HCT116 (cell line): ENCODE measurements around the gene TICRR. TPM values are rescaled to one million over a fixed set of nuclear protein-coding genes. Genes with fewer than 3 reads are reported as not detected.

Experiments used
- ATAC-seq: fragments of 200-7000 bp; cut with Tn5 transposase; 2 replicates; pipeline ENCODE4 v1.9.1; 2020; ENCODE audit warnings: mild to moderate bottlenecking, moderate library complexity
- BruUV-seq: library from RNA; stranded (reverse); fragments of 400-500 nt; replicated peaks from 2 replicates; lab custom pipeline; 2021; lab: Mats Ljungman, UMichigan
- CTCF ChIA-PET: fragments of 300-600 bp; sonication (Branson Sonifier 250); formaldehyde crosslinking; loops from one replicate; lab custom pipeline; 2021; ENCODE audit warnings: antibody characterized with exemption; lab: Charles Lee
- POLR2A ChIA-PET: fragments of 300-600, 350-600 bp; sonication (Branson Sonifier 250); formaldehyde crosslinking; loops from one replicate; lab custom pipeline; 2021; ENCODE audit warnings: antibody characterized with exemption; lab: Charles Lee
- RAD21 ChIA-PET, 2 experiments: fragments of 300-600 bp; sonication (Branson Sonifier 250); formaldehyde crosslinking; loops; one replicate each; lab custom pipeline; 2023; ENCODE audit warnings: low total read pairs in 2 of 2; ENCODE audit not compliant: uncharacterized antibody in 2 of 2, unreplicated experiment in 2 of 2, low non-redundant PET in 1 of 2; lab: Charles Lee
- DNase-seq: peaks from one replicate; pipeline ENCODE4 v3.0.0-alpha.2; 2010; ENCODE audit warnings: low read depth, low spot score
- H2AFZ ChIP-seq: fragments of 200-600 bp; shearing (Covaris generic), sonication (generic); 2 replicates; pipeline ENCODE4 v1.6.1; 2017; ENCODE audit warnings: low read depth, mixed run types, mixed read lengths, antibody characterized with exemption, low read length; ENCODE audit not compliant: poor library complexity, severe bottlenecking
- H3K27ac ChIP-seq: 2 replicates; pipeline ENCODE4 v1.5.1; 2012; ENCODE audit warnings: low read depth, low read length
- H3K27me3 ChIP-seq: fragments of 200-600 bp; sonication (generic); 2 replicates; pipeline ENCODE4 v1.6.1; 2016; ENCODE audit warnings: mixed run types, low read length, mixed read lengths; ENCODE audit not compliant: insufficient read depth
- H3K36me3 ChIP-seq, 2 experiments: fragments of 200-500 bp in 1 of 2; fragments of 200-600 bp in 1 of 2; sonication (Bioruptor generic) in 1 of 2; sonication (generic) in 1 of 2; 2 replicates each; pipeline versions ENCODE4 v1.5.1 to v1.6.1; 2014 to 2016; ENCODE audit warnings: low read length in 2 of 2, inconsistent platforms in 1 of 2, mixed read lengths in 1 of 2, mixed run types in 1 of 2; ENCODE audit not compliant: insufficient read depth in 2 of 2, control insufficient read depth in 1 of 2
- H3K4me1 ChIP-seq, 2 experiments: fragments of 200-600 bp in 1 of 2; sonication (generic) in 1 of 2; 2 replicates each; pipeline versions ENCODE4 v1.5.1 to v1.6.1; 2012 to 2017; ENCODE audit warnings: low read length in 2 of 2, inconsistent platforms in 1 of 2, mild to moderate bottlenecking in 1 of 2, mixed read lengths in 1 of 2, mixed run types in 1 of 2, moderate library complexity in 1 of 2; ENCODE audit not compliant: insufficient read depth in 2 of 2, control insufficient read depth in 1 of 2
- H3K4me2 ChIP-seq: fragments of 200-600 bp; sonication (generic); 2 replicates; pipeline ENCODE4 v1.6.1; 2017; ENCODE audit warnings: mixed run types, low read length, mixed read lengths
- H3K4me3 ChIP-seq, 2 experiments: fragments of 200-600 bp in 1 of 2; sonication (generic) in 1 of 2; replicated peaks in 1 of 2; 2 replicates each; pipeline ENCODE4 v1.5.1; 2011 to 2016; ENCODE audit warnings: low read length in 2 of 2, control low read depth in 1 of 2, low read depth in 1 of 2, mild to moderate bottlenecking in 1 of 2, mixed read lengths in 1 of 2, mixed run types in 1 of 2
- H3K79me2 ChIP-seq: fragments of 200-600 bp; sonication (generic); 2 replicates; pipeline ENCODE4 v1.6.1; 2017; ENCODE audit warnings: mild to moderate bottlenecking, mixed run types, low read length, moderate library complexity, mixed read lengths; ENCODE audit not compliant: insufficient read depth
- H3K9ac ChIP-seq: fragments of 200-600 bp; sonication (generic); 2 replicates; pipeline ENCODE4 v1.6.1; 2016; ENCODE audit warnings: low read length, mixed read lengths
- H3K9me2 ChIP-seq: fragments of 200-600 bp; sonication (generic), shearing (Covaris generic); 2 replicates; pipeline ENCODE4 v1.6.1; 2017; ENCODE audit warnings: mixed run types, mild to moderate bottlenecking, moderate library complexity; ENCODE audit not compliant: insufficient read depth
- H3K9me3 ChIP-seq, 2 experiments: fragments of 200-500 bp in 1 of 2; fragments of 200-600 bp in 1 of 2; sonication (Bioruptor generic) in 1 of 2; sonication (generic) in 1 of 2; 2 replicates each; pipeline ENCODE4 v1.6.1; 2014 to 2017; ENCODE audit warnings: low read length in 2 of 2, mixed read lengths in 2 of 2, inconsistent platforms in 1 of 2, low read depth in 1 of 2, mild to moderate bottlenecking in 1 of 2, mixed run types in 1 of 2, moderate library complexity in 1 of 2; ENCODE audit not compliant: control insufficient read depth in 1 of 2, insufficient read depth in 1 of 2
- H4K20me1 ChIP-seq: fragments of 200-600 bp; sonication (generic), shearing (Covaris generic); 2 replicates; pipeline ENCODE4 v1.6.1; 2017; ENCODE audit warnings: mixed run types, mild to moderate bottlenecking, moderate library complexity; ENCODE audit not compliant: insufficient read depth
- ATF3 ChIP-seq: IDR thresholded peaks from 2 replicates; pipeline ENCODE4 v1.6.1; 2012
- CBX3 ChIP-seq: IDR thresholded peaks from 2 replicates; pipeline ENCODE4 v1.6.1; 2012; ENCODE audit warnings: low read depth
- CEBPB ChIP-seq: IDR thresholded peaks from 2 replicates; pipeline ENCODE4 v1.6.1; 2012; ENCODE audit warnings: low read depth
- CTCF ChIP-seq, 3 experiments: fragments of 200-600 bp in 1 of 3; sonication (generic) in 1 of 3; IDR thresholded peaks in 2 of 3; conservative IDR thresholded peaks in 1 of 3; 2 replicates each; pipeline ENCODE4 v1.5.1; 2012 to 2017; ENCODE audit warnings: low read depth in 2 of 3, low read length in 2 of 3, antibody characterized with exemption in 1 of 3, borderline replicate concordance in 1 of 3, control low read depth in 1 of 3, mild to moderate bottlenecking in 1 of 3, mixed read lengths in 1 of 3, mixed run types in 1 of 3, moderate library complexity in 1 of 3; ENCODE audit not compliant: insufficient read depth in 1 of 3
- ELF1 ChIP-seq: IDR thresholded peaks from 2 replicates; pipeline ENCODE4 v1.6.1; 2012; ENCODE audit warnings: low read depth, borderline replicate concordance
- EZH2 ChIP-seq: fragments of 200-600 bp; sonication (generic); IDR thresholded peaks from 2 replicates; pipeline ENCODE4 v1.6.1; 2017; ENCODE audit warnings: antibody characterized with exemption, mixed run types
- EZH2phosphoT487 ChIP-seq: fragments of 200-600 bp; IDR thresholded peaks from 2 replicates; pipeline ENCODE4 v1.6.1; 2018; ENCODE audit warnings: antibody characterized with exemption, borderline replicate concordance
- FOSL1 ChIP-seq: IDR thresholded peaks from 2 replicates; pipeline ENCODE4 v1.6.1; 2012; ENCODE audit warnings: low read depth
- JUND ChIP-seq: IDR thresholded peaks from 2 replicates; pipeline ENCODE4 v1.6.1; 2012
- MAX ChIP-seq: IDR thresholded peaks from 2 replicates; pipeline ENCODE4 v1.6.1; 2012
- POLR2A ChIP-seq: IDR thresholded peaks from 2 replicates; pipeline ENCODE4 v1.7.0; 2011; ENCODE audit warnings: borderline replicate concordance; ENCODE audit not compliant: insufficient read depth, insufficient read length; ENCODE audit errors: extremely low read depth
- POLR2AphosphoS5 ChIP-seq: IDR thresholded peaks from 2 replicates; pipeline ENCODE4 v1.6.1; 2011; ENCODE audit warnings: mild to moderate bottlenecking, low read depth, low read length, moderate library complexity
- RAD21 ChIP-seq: IDR thresholded peaks from 2 replicates; pipeline ENCODE4 v1.6.1; 2012; ENCODE audit warnings: low read depth, mild to moderate bottlenecking
- REST ChIP-seq: IDR thresholded peaks from 2 replicates; pipeline ENCODE4 v1.6.1; 2012; ENCODE audit warnings: low read depth
- SIN3A ChIP-seq: IDR thresholded peaks from 2 replicates; pipeline ENCODE4 v1.6.1; 2012; ENCODE audit warnings: low read depth
- SP1 ChIP-seq: IDR thresholded peaks from 2 replicates; pipeline ENCODE4 v1.6.1; 2012; ENCODE audit warnings: low read depth
- SRF ChIP-seq: IDR thresholded peaks from 2 replicates; pipeline ENCODE4 v1.6.1; 2012; ENCODE audit warnings: low read depth
- TCF7L2 ChIP-seq: IDR thresholded peaks from 2 replicates; pipeline ENCODE4 v1.7.0; 2011; ENCODE audit warnings: borderline replicate concordance, inconsistent platforms; ENCODE audit not compliant: insufficient read depth, insufficient read length; ENCODE audit errors: extremely low read depth
- ZBTB33 ChIP-seq: IDR thresholded peaks from 2 replicates; pipeline ENCODE4 v1.6.1; 2011; ENCODE audit warnings: mild to moderate bottlenecking, low read length, moderate library complexity; ENCODE audit not compliant: insufficient replicate concordance; ENCODE audit errors: extremely low read depth
- ZFX ChIP-seq: fragments of 450-650 bp; IDR thresholded peaks from 2 replicates; pipeline ENCODE4 v1.6.1; 2017
- intact Hi-C: fragments of 100-400 bp; cut with micrococcal nuclease; formaldehyde crosslinking; loops from 2 replicates; pipeline ENCODE4 v1.10.0; 2022
- total RNA-seq: library from RNA; stranded (reverse); gene quantifications from one replicate; pipeline ENCODE4 v1.2.1, GENCODE V29; 2021; ENCODE audit not compliant: unreplicated experiment

TICRR gene
- total RNA-seq, 1 experiment from 2014 or later: 24.8 TPM

- Histone ChIP-seq H3K4me1 (no peaks in the 10 kb centered on the region), H4K20me1 (no peaks in the 10 kb centered on the region), H3K4me3 (no peak overlapping the region), H3K9me2 (no peaks in the 10 kb centered on the region), H3K36me3 (no peaks in the 10 kb centered on the region), H3K27ac (no peak overlapping the region), H3K27me3 (no peaks in the 10 kb centered on the region), H2AFZ (no peak overlapping the region), H3K9ac (no peak overlapping the region), H3K4me2 (no peak overlapping the region), H3K9me3 (peaks cover 0 to 5% of the 10 kb centered on the region in 2 experiments; a peak in 1 of 4 replicates), H3K79me2 (no peaks in the 10 kb centered on the region)
- POLR2A ChIA-PET: interaction anchor here (1.0 kb wide), 1 partner anchor 36 kb away, joined by 3 read pairs; the partner anchor contains the start of gene TICRR
- BruUV-seq: no TSS peak
- TF ChIP-seq SRF: no peak
- no peak for TF ChIP-seq RAD21
- TF ChIP-seq CBX3: no peak
- no peak for TF ChIP-seq MAX
- no peak for TF ChIP-seq EZH2
- TF ChIP-seq ELF1: no peak
- no peak for TF ChIP-seq REST
- TF ChIP-seq POLR2AphosphoS5: no peak
- TF ChIP-seq CEBPB: no peak
- no peak for TF ChIP-seq ZFX
- no peak for TF ChIP-seq ATF3
- no peak for TF ChIP-seq TCF7L2
- TF ChIP-seq POLR2A: no peak
- TF ChIP-seq ZBTB33: no peak
- no peak for TF ChIP-seq SIN3A
- TF ChIP-seq CTCF (IDR thresholded peaks at IDR 0.05 in 2 of 3, conservative IDR thresholded peaks at IDR 0.05 in 1 of 3; ENCODE audit: borderline replicate concordance in 1 of 3, insufficient read depth in 1 of 3, low read depth in 2 of 3, low read length in 2 of 3): no peak
- TF ChIP-seq FOSL1: no peak
- TF ChIP-seq JUND: no peak
- no peak for TF ChIP-seq SP1
- TF ChIP-seq EZH2phosphoT487: no peak
- DNase-seq (no peak), ATAC-seq (no peak)
- CTCF ChIA-PET: no interaction called here
- intact Hi-C loops: no loop called here
- RAD21 ChIA-PET: no interaction called here
These were observed 36.2 kb upstream of the TICRR start for GRCh38 chr15:89539027-89539426.
